ENCODE data around the gene TRIM10.

The TRIM10 gene

DNA sequence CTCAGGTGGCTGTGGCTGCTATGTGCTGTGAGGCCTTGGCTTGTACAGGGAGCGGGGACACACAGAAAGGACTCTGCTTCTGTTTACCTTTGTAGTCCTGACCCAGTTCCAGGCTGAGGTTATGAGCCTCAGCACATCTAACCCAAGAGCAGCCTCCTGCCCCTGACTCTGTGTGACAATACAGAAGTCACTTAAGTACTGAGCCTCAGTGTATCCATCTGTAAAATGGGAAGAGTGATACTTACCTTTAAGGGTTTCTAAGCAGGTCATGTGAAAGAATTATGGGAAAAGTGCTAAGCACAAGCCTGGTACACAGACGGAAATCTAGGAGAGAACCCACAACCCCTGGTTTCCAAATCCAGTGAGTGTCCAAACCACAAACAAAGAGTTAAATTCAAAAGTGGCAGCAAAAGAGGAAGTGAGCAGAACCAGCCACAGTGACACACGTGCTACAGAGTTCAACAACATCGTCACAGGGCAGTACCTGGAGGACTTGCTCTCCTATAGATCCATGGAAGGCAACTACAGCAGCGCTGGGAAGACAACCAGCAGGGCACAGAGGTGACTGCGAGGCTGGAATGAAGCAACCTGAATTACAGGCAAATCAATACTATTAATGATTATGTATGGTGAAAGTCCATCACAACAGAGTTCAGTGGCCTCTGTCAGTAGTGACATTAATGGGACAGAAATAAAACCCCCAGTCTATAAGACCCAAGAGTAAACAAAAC lies 39.7 kb upstream of the TRIM10 start:
- no peak for DNase-seq (ENCODE audit: low read depth)
- in situ Hi-C loops (cut with HindIII; ENCODE audit: low sequenced_read_pairs): no loop called here
- TF ChIP-seq, protein P1, sequence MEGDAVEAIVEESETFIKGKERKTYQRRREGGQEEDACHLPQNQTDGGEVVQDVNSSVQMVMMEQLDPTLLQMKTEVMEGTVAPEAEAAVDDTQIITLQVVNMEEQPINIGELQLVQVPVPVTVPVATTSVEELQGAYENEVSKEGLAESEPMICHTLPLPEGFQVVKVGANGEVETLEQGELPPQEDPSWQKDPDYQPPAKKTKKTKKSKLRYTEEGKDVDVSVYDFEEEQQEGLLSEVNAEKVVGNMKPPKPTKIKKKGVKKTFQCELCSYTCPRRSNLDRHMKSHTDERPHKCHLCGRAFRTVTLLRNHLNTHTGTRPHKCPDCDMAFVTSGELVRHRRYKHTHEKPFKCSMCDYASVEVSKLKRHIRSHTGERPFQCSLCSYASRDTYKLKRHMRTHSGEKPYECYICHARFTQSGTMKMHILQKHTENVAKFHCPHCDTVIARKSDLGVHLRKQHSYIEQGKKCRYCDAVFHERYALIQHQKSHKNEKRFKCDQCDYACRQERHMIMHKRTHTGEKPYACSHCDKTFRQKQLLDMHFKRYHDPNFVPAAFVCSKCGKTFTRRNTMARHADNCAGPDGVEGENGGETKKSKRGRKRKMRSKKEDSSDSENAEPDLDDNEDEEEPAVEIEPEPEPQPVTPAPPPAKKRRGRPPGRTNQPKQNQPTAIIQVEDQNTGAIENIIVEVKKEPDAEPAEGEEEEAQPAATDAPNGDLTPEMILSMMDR (IDR thresholded peaks at IDR 0.05; ENCODE audit: low read depth, low read length, missing control alignments): no peak
- H3K4me3 ChIP-seq (ENCODE audit: low read depth, low read length): no peak overlapping the region

DNA sequence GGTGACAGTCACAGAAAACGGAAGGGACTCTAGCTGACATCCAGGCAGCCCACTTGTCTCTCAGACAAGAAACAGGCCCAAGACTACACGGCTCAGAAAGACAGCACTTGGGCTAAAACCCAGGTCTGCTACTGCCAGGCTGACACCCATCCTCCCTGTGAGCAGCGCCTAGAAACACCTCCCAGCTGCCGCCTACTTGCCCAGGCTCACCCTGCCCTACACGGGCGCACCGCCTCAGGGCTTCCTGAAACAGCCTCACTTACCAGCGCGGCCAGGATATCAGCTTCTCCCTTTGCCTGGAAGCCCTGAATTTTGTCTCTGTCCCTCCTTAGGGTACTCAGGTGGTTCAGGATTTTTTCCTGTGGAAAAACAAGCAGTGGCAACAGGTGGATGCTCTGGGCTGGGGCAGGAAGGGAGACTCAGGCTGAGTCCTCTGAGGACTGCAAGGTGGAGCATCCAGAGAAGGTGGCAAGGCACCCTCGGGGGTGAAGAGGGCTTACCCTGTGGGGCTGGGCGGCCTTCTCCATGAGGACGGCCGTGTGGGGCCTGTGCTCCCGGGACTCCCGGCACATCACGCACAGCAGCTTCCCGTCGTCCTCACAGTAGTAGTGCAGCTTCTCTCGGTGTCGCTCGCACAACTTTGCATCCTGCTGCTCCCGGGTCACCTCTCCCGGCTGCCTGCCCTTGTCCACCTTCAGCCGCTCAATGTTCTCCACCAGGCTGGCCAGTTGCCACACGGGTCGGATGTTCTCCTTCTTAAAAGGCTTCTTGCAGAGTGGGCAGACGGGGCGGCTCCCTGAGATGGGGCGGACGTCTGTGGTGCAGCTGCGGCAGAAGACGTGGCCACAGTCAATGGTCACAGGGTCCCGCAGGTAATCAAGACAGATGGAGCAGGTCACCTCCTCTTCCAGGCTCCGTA lies 37.4 kb upstream of the TRIM10 start:
- no peak overlapping the region for H3K4me3 ChIP-seq (ENCODE audit: low read depth, low read length)
- TF ChIP-seq, protein P1 (IDR thresholded peaks at IDR 0.05; ENCODE audit: low read depth, low read length, missing control alignments): no peak
- in situ Hi-C loops (cut with HindIII; ENCODE audit: low sequenced_read_pairs): no loop called here
- DNase-seq (ENCODE audit: low read depth): no peak

DNA sequence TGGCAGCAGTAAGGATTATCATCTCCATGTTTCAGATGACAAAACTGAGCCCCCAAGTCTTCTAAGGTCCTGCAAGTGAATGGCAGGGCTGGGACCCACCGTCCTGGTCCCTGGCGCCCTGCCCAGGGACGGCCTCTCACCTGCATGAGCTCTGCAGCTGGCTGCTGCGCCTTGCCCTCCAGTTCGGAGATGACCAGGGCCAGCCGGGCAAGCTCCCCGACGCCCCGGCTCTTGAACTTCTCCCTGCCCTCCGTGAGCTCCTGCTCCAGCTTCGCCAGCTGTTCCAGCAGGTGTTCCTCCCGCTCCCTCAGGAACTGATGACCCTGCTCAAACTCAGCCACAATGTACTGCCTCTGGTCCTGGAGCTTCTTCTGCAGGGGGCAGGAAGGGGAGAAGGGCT lies 35.4 kb upstream of the TRIM10 start:
- TF ChIP-seq, protein P1 (IDR thresholded peaks at IDR 0.05; ENCODE audit: low read depth, low read length, missing control alignments): no peak
- no peak for DNase-seq (ENCODE audit: low read depth)
- in situ Hi-C loops (cut with HindIII; ENCODE audit: low sequenced_read_pairs): no loop called here
- H3K4me3 ChIP-seq (ENCODE audit: low read depth, low read length): no peak overlapping the region

DNA sequence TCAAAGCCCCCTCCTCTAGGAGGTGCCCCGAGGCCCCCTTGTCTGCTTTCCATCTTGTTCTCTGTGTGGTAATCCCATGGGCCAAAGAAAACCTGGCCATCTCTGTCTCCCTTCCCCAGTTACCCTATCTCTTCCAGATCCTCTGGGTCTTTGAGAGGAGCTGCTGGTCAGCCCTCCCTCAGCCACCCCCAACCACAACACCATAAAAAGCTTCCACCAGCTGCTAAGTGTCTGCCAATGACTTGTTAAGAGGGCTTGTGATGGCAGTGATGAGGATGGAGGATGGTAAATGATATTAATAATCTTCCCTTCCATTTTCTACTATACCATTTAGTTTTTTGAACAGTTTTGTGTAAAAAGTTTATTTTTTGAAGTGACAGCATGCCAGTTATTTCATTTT lies 34.9 kb upstream of the TRIM10 start:
- TF ChIP-seq, protein P1 (IDR thresholded peaks at IDR 0.05; ENCODE audit: low read depth, low read length, missing control alignments): no peak
- no peak overlapping the region for H3K4me3 ChIP-seq (ENCODE audit: low read depth, low read length)
- in situ Hi-C loops (cut with HindIII; ENCODE audit: low sequenced_read_pairs): no loop called here
- no peak for DNase-seq (ENCODE audit: low read depth)

DNA sequence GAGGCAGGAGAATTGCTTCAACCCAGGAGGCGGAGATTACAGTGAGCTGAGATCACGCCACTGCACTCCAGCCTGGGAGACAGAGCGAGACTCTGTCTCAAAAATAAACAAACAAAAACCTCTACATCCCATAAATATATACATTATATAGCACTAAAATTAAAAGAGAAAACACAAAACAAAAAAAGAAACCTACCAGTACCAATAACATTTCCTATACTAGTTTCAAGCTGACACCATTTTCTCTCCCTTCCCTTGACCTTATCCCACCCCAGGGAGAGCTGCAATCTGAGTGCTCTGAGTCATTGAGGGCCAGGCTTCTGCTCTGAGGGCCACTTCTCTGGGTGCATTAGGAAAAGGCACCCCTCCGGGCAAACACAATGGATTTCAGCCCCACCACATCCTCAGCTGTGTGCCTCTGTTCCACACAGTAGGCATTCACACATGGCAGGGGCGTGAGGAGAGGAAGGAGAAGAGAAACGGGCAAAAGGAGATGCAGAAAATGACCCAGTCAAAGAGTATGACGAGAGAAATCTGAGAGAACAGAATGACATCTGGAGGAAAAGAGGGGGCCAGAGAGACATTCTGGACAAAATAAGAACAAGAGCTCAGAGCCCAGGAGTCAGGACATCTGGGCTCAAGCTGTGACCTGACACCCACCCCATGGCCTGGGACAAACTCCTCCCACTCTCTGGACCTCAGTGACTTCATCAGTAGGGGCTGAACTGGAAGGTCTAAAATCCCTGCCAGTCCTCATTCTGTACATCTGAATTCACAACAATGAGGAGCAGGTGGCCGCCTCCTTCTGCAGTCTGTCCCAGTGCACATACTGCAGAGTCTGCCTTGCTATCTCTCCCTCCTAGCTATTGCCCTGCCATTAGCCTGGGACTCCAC lies 34.0 kb upstream of the TRIM10 start:
- H3K4me3 ChIP-seq (ENCODE audit: low read depth, low read length): no peak overlapping the region
- TF ChIP-seq, protein P1 (IDR thresholded peaks at IDR 0.05; ENCODE audit: low read depth, low read length, missing control alignments): no peak
- no peak for DNase-seq (ENCODE audit: low read depth)
- in situ Hi-C loops (cut with HindIII; ENCODE audit: low sequenced_read_pairs): no loop called here

DNA sequence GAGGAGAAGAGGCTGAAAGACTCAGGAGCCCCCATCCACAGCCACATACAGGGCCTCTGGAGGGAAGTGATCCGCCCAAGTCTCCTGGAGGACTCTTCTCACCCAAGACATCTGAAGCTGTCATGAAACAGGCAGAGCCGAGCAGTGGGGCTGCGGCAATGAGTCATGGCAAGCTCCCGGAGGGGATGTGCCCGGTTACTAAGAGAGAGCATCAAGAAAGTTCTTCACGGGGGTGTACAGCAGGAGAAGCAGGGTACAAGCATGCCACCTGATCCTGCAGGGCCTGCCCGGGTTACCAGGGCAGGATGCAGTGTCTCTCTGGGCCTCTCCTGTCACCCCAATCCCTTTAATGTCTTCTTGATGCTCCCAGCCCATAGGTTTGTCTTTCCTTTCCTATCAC lies 31.1 kb upstream of the TRIM10 start:
- DNase-seq (ENCODE audit: low read depth): no peak
- TF ChIP-seq, protein P1 (IDR thresholded peaks at IDR 0.05; ENCODE audit: low read depth, low read length, missing control alignments): no peak
- no peak overlapping the region for H3K4me3 ChIP-seq (ENCODE audit: low read depth, low read length)
- in situ Hi-C loops (cut with HindIII; ENCODE audit: low sequenced_read_pairs): no loop called here

All from astrocyte of the cerebellum (primary cell).